Loucy (cell line): Measurements from ENCODE around the gene TSHZ2.
"Not testable (repeated sequence)": the region's sequence is repeated elsewhere in the genome, so short reads cannot be mapped to it uniquely, and the experiment has no call there.

Source experiments
- H2AFZ ChIP-seq: fragments of 200-600 bp; sonication (generic); 2 replicates; pipeline ENCODE4 v1.6.0; 2016; ENCODE audit warnings: antibody characterized with exemption, mild to moderate bottlenecking, low read length, moderate library complexity
- H3F3A ChIP-seq: fragments of 200-600 bp; 2 replicates; pipeline ENCODE4 v1.6.0; 2016; ENCODE audit warnings: antibody characterized with exemption, low read depth, mild to moderate bottlenecking
- H3K27me3 ChIP-seq: fragments of 200-600 bp; sonication (generic); 2 replicates; pipeline ENCODE4 v1.6.1; 2014; ENCODE audit warnings: low read length, mild to moderate bottlenecking; ENCODE audit not compliant: insufficient read depth, poor library complexity, severe bottlenecking
- H3K36me3 ChIP-seq: fragments of 200-600 bp; sonication (generic); 2 replicates; pipeline ENCODE4 v1.6.1; 2016; ENCODE audit warnings: low read length; ENCODE audit not compliant: insufficient read depth
- H3K4me1 ChIP-seq: fragments of 200-600 bp; sonication (generic); 2 replicates; pipeline ENCODE4 v1.5.1; 2014; ENCODE audit warnings: low read length, mild to moderate bottlenecking; ENCODE audit not compliant: insufficient read depth, poor library complexity, severe bottlenecking
- H3K4me2 ChIP-seq: fragments of 200-600 bp; sonication (generic); 2 replicates; pipeline ENCODE4 v1.6.0; 2014; ENCODE audit warnings: antibody characterized with exemption, low read length, low read depth, mild to moderate bottlenecking; ENCODE audit not compliant: poor library complexity, severe bottlenecking
- H3K4me3 ChIP-seq: fragments of 200-600 bp; sonication (generic); 2 replicates; pipeline ENCODE4 v1.5.1; 2014; ENCODE audit warnings: low read length, mild to moderate bottlenecking, mixed read lengths; ENCODE audit not compliant: poor library complexity, severe bottlenecking
- H3K79me2 ChIP-seq: fragments of 200-600 bp; sonication (generic); 2 replicates; pipeline ENCODE4 v1.6.1; 2014; ENCODE audit warnings: low read length; ENCODE audit not compliant: insufficient read depth
- H3K9ac ChIP-seq: fragments of 200-600 bp; sonication (generic); 2 replicates; pipeline ENCODE4 v1.6.0; 2014; ENCODE audit warnings: mild to moderate bottlenecking, low read depth, low read length, moderate library complexity; ENCODE audit not compliant: poor library complexity, severe bottlenecking
- H3K9me2 ChIP-seq: fragments of 200-600 bp; sonication (generic); replicated peaks from 2 replicates; pipeline ENCODE4 v1.6.1; 2016; ENCODE audit warnings: low read depth, low read length, mixed read lengths
- H3K9me3 ChIP-seq: fragments of 200-600 bp; sonication (generic); 2 replicates; pipeline ENCODE4 v1.6.1; 2014; ENCODE audit warnings: mild to moderate bottlenecking, antibody characterized with exemption, low read length, low read depth; ENCODE audit not compliant: insufficient read depth
- H4K20me1 ChIP-seq: fragments of 200-600 bp; sonication (generic); 2 replicates; pipeline ENCODE4 v1.6.0; 2014; ENCODE audit warnings: antibody characterized with exemption, low read length, mild to moderate bottlenecking; ENCODE audit not compliant: insufficient read depth, poor library complexity, severe bottlenecking
- EZH2phosphoT487 ChIP-seq: fragments of 200-600 bp; IDR thresholded peaks from 2 replicates; pipeline ENCODE4 v1.6.1; 2018; ENCODE audit warnings: antibody characterized with exemption, mild to moderate bottlenecking, moderate library complexity, borderline replicate concordance
- TF ChIP-seq, protein P1 (sequence below): fragments of 200-600 bp; sonication (generic); conservative IDR thresholded peaks from 2 replicates; pipeline ENCODE4 v1.5.1; 2014; ENCODE audit warnings: mild to moderate bottlenecking, antibody characterized with exemption, low read length

Gene TSHZ2

DNA sequence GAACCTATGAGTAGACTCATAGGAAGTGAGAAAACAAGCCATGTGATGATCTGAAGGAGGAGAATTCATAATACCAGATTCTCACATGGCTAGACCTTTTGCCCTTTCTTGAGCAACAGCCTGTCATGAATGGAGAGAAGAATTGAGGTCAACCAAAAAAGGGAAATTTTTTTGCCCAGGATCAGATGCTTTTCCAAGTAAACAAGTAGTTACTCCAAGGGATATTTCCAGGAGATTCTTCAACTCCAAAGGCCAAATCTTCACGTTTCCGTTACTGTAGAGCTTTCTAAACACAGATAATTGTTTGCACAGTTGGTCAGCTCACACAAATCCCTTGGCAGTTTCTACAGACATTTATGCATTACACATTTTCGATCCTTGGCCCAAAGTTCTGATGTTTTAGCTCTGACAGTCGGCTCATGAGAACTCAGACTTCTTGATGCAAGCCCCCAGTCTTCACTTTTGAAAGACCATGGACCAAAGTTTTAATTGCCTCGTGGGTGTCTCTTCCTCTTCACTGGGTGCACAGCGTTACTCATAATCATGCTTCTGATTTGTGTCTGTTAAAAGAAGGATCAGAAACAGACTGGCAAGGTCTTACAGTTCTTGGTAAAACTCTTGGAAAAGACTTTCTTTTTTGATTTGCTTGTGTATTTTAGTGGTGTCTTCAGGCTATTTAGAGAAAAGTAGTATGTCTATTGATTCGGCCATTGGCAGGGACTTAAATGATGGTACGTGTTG is 115.0 kb downstream of the TSHZ2 start:
- no peak overlapping the region for H2AFZ ChIP-seq
- TF ChIP-seq, protein P1, sequence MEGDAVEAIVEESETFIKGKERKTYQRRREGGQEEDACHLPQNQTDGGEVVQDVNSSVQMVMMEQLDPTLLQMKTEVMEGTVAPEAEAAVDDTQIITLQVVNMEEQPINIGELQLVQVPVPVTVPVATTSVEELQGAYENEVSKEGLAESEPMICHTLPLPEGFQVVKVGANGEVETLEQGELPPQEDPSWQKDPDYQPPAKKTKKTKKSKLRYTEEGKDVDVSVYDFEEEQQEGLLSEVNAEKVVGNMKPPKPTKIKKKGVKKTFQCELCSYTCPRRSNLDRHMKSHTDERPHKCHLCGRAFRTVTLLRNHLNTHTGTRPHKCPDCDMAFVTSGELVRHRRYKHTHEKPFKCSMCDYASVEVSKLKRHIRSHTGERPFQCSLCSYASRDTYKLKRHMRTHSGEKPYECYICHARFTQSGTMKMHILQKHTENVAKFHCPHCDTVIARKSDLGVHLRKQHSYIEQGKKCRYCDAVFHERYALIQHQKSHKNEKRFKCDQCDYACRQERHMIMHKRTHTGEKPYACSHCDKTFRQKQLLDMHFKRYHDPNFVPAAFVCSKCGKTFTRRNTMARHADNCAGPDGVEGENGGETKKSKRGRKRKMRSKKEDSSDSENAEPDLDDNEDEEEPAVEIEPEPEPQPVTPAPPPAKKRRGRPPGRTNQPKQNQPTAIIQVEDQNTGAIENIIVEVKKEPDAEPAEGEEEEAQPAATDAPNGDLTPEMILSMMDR, result no peak
- TF ChIP-seq EZH2phosphoT487, result no peak
- no peaks in the 10 kb centered on the region for H3K27me3 ChIP-seq
- no peaks in the 10 kb centered on the region for H3K79me2 ChIP-seq
- no peaks in the 10 kb centered on the region for H3K9me2 ChIP-seq
- H3K4me2 ChIP-seq, result no peak overlapping the region
- no peak overlapping the region for H3K4me3 ChIP-seq
- no peaks in the 10 kb centered on the region for H3K36me3 ChIP-seq
- no peaks in the 10 kb centered on the region for H3F3A ChIP-seq
- no peaks in the 10 kb centered on the region for H4K20me1 ChIP-seq
- H3K9ac ChIP-seq, result no peak overlapping the region
- no peaks in the 10 kb centered on the region; the same call in 1 of the 2 replicates for H3K9me3 ChIP-seq
- H3K4me1 ChIP-seq, result no peaks in the 10 kb centered on the region

DNA sequence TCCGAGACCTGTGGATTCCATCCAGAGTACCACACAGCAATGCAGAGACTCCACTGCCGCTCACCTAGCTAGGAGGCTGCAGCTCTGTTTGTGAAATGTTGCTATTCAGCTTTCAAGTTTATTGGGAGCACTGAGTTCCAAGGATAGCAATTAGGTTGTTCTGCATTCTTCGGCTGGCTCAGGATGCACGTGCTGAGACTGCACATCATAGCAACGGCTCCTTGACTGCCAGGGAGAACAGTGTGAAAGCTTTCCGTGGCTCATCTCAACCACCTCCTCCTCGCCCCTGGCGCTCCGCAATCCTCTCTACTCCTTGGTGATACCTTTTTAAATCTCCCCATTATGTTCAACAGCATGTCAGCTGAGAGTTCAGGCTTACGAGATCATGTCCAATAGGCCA is 116.6 kb downstream of the TSHZ2 start:
- TF ChIP-seq, protein P1, result no peak
- TF ChIP-seq EZH2phosphoT487, result no peak
- H3K79me2 ChIP-seq, result no peaks in the 10 kb centered on the region
- no peaks in the 10 kb centered on the region for H3K4me1 ChIP-seq
- H4K20me1 ChIP-seq, result no peaks in the 10 kb centered on the region
- H3K4me3 ChIP-seq, result no peak overlapping the region
- H3K9me2 ChIP-seq, result no peaks in the 10 kb centered on the region
- no peaks in the 10 kb centered on the region for H3K36me3 ChIP-seq
- no peaks in the 10 kb centered on the region; the same call in 1 of the 2 replicates for H3K9me3 ChIP-seq
- H3F3A ChIP-seq, result no peaks in the 10 kb centered on the region
- no peak overlapping the region for H2AFZ ChIP-seq
- H3K4me2 ChIP-seq, result no peak overlapping the region
- H3K27me3 ChIP-seq, result no peaks in the 10 kb centered on the region
- H3K9ac ChIP-seq, result no peak overlapping the region

DNA sequence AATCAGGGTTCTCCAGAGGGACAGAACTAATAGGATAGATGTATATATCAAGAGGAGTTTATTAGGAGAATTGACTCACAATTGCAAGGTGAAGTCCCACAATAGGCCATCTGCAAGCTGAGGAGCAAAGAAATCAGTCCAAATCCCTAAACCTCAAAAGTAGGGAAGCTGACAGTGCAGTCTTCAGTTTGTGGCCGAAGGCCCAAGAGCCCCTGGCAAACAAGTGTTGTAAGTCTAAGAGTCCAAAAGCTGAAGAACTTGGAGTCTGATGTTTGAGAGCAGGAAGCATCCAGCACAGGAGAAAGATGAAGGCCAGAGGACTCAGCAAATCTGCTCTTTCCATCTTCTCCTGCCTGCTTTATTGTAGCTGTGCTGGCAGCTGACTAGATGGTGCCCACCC is 117.7 kb downstream of the TSHZ2 start:
- H3K4me1 ChIP-seq, H3F3A ChIP-seq, H4K20me1 ChIP-seq, H3K9ac ChIP-seq, H3K9me2 ChIP-seq, H2AFZ ChIP-seq, H3K36me3 ChIP-seq, H3K9me3 ChIP-seq, H3K4me3 ChIP-seq, H3K79me2 ChIP-seq, H3K27me3 ChIP-seq, H3K4me2 ChIP-seq: not testable (repeated sequence)

DNA sequence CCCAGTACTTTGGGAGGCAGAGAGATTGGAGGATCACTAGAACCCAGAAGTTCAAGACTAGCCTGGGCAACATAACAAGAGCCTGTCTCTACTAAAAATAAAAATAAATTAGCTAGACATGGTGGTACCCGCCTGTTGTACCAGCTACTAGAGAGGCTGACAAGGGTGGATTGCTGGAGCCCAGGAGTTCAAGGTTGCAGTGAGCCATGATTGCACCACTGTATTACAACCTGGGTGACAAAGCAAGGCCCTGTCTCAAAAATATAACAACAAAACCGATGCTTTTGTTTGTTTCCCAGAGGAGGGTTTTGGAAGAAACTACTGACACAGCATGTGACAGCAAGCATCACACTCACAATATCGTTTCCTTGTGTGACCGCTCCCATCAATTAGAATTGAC is 119.6 kb downstream of the TSHZ2 start:
- H3F3A ChIP-seq, result no peaks in the 10 kb centered on the region
- H3K9ac ChIP-seq, result no peak overlapping the region
- no peak overlapping the region for H2AFZ ChIP-seq
- H3K9me2 ChIP-seq, result no peaks in the 10 kb centered on the region
- TF ChIP-seq, protein P1, result no peak
- TF ChIP-seq EZH2phosphoT487, result no peak
- no peaks in the 10 kb centered on the region for H3K36me3 ChIP-seq
- H3K4me3 ChIP-seq, result no peak overlapping the region
- H3K27me3 ChIP-seq, result no peaks in the 10 kb centered on the region
- no peaks in the 10 kb centered on the region for H3K79me2 ChIP-seq
- no peak overlapping the region for H3K4me2 ChIP-seq
- H3K9me3 ChIP-seq, result no peaks in the 10 kb centered on the region; the same call in 1 of the 2 replicates
- no peaks in the 10 kb centered on the region for H3K4me1 ChIP-seq
- H4K20me1 ChIP-seq, result no peaks in the 10 kb centered on the region
